Thymus (tissue), 11 donors: ENCODE results near the gene ZBED1. TPM values are rescaled to one million over a fixed set of nuclear protein-coding genes. Genes with fewer than 3 reads are reported as not detected.
"Not testable (repeated sequence)": the region's sequence is repeated elsewhere in the genome, so short reads cannot be mapped to it uniquely, and the experiment has no call there.

Experiments
- DNase-seq, 9 donors: peaks; one replicate each; pipeline ENCODE4 v3.0.0-alpha.2; 2013; ENCODE audit warnings: low spot score in 9 of 9, low read depth in 6 of 9, missing footprints in 1 of 9
- H3K27ac ChIP-seq, 2 donors: one replicate each; pipeline ENCODE4 v1.5.1; 2013; ENCODE audit warnings: control low read depth in 1 of 2, low read depth in 1 of 2, low read length in 1 of 2, mild to moderate bottlenecking in 1 of 2, moderate library complexity in 1 of 2
- H3K27me3 ChIP-seq, 2 donors: one replicate each; pipeline ENCODE4 v1.5.1; 2013; ENCODE audit warnings: low read length in 1 of 2; ENCODE audit not compliant: control insufficient read depth in 2 of 2, insufficient read depth in 1 of 2
- H3K36me3 ChIP-seq, 2 donors: one replicate each; pipeline ENCODE4 v1.5.1; 2013; ENCODE audit warnings: low read length in 1 of 2, mild to moderate bottlenecking in 1 of 2, moderate library complexity in 1 of 2; ENCODE audit not compliant: control insufficient read depth in 2 of 2, insufficient read depth in 2 of 2
- H3K4me1 ChIP-seq, 2 donors: one replicate each; pipeline ENCODE4 v1.5.1; 2013; ENCODE audit warnings: low read length in 2 of 2; ENCODE audit not compliant: control insufficient read depth in 2 of 2, insufficient read depth in 2 of 2
- H3K4me3 ChIP-seq, 2 donors: one replicate each; pipeline ENCODE4 v1.5.1; 2013; ENCODE audit warnings: low read length in 2 of 2, control low read depth in 1 of 2, mild to moderate bottlenecking in 1 of 2
- H3K9me3 ChIP-seq, 2 donors: one replicate each; pipeline ENCODE4 v1.5.1; 2013; ENCODE audit warnings: low read length in 1 of 2, mild to moderate bottlenecking in 1 of 2; ENCODE audit not compliant: control insufficient read depth in 2 of 2, insufficient read depth in 1 of 2
- WGBS: extraction: QIAGEN DNeasy Blood & Tissue Kit; methylation state at CpG from one replicate; pipeline ENCODE4 v1.1.7; 2013; 5-methylcytosine and 5-hydroxymethylcytosine counted together
- polyA plus RNA-seq: library from polyadenylated mRNA; stranded (reverse); fragments of 200-250 nt; gene quantifications from one replicate; pipeline ENCODE4 v1.2.3, GENCODE V29; 2013
- total RNA-seq: library from RNA; stranded (reverse); fragments of 120-200 nt; gene quantifications from one replicate; pipeline ENCODE4 v1.2.4, GENCODE V29; 2013
- donor health status: healthy.

ZBED1 gene
- total and polyA plus RNA-seq, 2 donors = 17.4 to 23.7 TPM

DNA sequence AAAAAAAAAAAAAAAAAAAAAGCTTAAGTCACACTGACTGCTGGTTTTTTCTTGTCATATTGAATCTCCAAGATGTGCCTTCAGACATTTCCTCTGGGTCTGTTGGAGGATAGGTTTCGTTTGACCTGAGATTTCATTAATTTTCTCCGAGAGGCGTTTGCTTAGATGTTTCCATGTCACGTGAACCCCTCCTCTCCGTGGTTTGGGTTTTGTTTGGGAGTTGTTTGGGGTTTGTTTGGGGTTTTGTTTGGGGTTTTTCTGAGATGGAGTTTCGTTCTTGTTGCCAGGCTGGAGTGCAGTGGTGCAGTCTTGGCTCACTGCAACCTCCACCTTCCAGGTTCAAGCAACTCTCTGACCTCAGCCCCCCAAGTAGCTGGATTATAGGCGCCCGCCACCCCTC, 40.8 kb upstream of the ZBED1 start:
- WGBS = 78% methylated on average over 8 of the region's 8 CpGs
- Histone ChIP-seq H3K4me1 (no peaks in the 10 kb centered on the region), H3K27me3 (no peaks in the 10 kb centered on the region), H3K27ac (no peak overlapping the region), H3K9me3 (no peaks in the 10 kb centered on the region), H3K4me3 (no peak overlapping the region), H3K36me3 (no peaks in the 10 kb centered on the region)
- no peak for DNase-seq

DNA sequence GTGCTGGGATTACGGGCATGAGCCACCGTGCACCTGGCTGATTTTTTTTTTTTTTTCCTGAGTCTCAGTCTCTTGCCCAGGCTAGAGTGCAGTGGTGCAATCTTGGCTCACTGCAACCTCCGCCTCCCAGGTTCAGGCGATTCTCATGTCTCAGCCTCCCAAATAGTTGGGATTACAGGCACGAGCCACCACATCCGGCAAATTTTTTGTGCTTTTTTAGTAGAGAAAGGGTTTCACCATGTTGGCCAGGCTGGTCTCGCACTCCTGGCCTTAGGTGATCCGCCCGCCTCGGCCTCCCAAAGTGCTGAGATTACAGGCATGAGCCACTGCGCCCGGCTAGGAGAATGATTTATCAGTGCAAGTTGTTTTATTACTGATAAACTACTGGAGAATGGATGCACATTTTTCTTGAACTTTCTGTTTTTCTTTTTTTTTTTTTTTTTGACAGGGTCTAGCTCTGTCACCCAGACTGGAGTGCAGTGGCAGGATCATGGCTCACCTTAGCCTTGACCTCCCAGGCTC, 39.7 kb upstream of the ZBED1 start:
- Histone ChIP-seq H3K4me3 (no peak overlapping the region), H3K36me3 (no peaks in the 10 kb centered on the region), H3K4me1 (no peaks in the 10 kb centered on the region), H3K9me3 (no peaks in the 10 kb centered on the region), H3K27ac (no peak overlapping the region), H3K27me3 (no peaks in the 10 kb centered on the region)
- 98% methylated on average over 12 of the region's 12 CpGs for WGBS
- no peak for DNase-seq

DNA sequence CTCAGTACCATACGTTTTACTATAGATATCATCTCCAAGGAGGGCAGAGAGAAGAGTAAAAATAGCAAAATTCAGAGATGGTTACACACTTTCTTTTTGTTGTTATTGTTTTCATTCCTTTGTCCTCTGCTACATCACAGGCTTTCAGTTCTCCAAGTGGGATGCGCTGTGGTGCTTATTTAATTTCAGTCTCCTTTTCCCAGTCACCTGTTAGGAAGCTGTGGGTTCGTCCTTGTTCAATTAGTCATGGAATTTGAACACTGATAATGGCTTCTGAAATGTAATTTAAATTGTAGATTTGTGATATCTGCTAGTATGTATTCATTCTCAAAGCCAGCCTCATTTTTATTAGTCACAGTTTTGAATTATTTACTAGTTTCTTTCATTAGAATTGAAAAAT, 38.8 kb upstream of the ZBED1 start:
- WGBS = 95% methylated on average over 3 of the region's 3 CpGs
- H3K4me1 ChIP-seq = no peaks in the 10 kb centered on the region
- H3K9me3 ChIP-seq = no peaks in the 10 kb centered on the region
- H3K27me3 ChIP-seq = no peaks in the 10 kb centered on the region
- DNase-seq = no peak
- H3K27ac ChIP-seq = no peak overlapping the region
- H3K4me3 ChIP-seq = no peak overlapping the region
- H3K36me3 ChIP-seq = no peaks in the 10 kb centered on the region

- H3K9me3 ChIP-seq = no peaks in the 10 kb centered on the region
- H3K36me3 ChIP-seq = no peaks in the 10 kb centered on the region
- no peaks in the 10 kb centered on the region for H3K4me1 ChIP-seq
- H3K27ac ChIP-seq = no peak overlapping the region
- no peak overlapping the region for H3K4me3 ChIP-seq
- 90% methylated on average over 15 of the region's 15 CpGs for WGBS
- DNase-seq = no peak
- no peaks in the 10 kb centered on the region for H3K27me3 ChIP-seq
Measured at GRCh38 chrX:2538031-2538757, 37.4 kb upstream of the ZBED1 start.

GRCh38 chrX:2536974-2537373, 36.2 kb upstream of the ZBED1 start:
- Histone ChIP-seq H3K27ac (no peak overlapping the region), H3K36me3 (no peaks in the 10 kb centered on the region), H3K4me3 (no peak overlapping the region), H3K9me3 (no peaks in the 10 kb centered on the region), H3K27me3 (no peaks in the 10 kb centered on the region), H3K4me1 (no peaks in the 10 kb centered on the region)
- 96% methylated on average over 5 of the region's 5 CpGs for WGBS
- DNase-seq = no peak

GRCh38 chrX:2536141-2536540, 35.4 kb upstream of the ZBED1 start:
- no peak overlapping the region for H3K27ac ChIP-seq
- H3K4me1 ChIP-seq = no peaks in the 10 kb centered on the region
- no peaks in the 10 kb centered on the region for H3K9me3 ChIP-seq
- no peak for DNase-seq
- WGBS = 31% methylated on average over 7 of the region's 7 CpGs
- H3K36me3 ChIP-seq = no peaks in the 10 kb centered on the region
- no peaks in the 10 kb centered on the region for H3K27me3 ChIP-seq
- no peak overlapping the region for H3K4me3 ChIP-seq

DNA sequence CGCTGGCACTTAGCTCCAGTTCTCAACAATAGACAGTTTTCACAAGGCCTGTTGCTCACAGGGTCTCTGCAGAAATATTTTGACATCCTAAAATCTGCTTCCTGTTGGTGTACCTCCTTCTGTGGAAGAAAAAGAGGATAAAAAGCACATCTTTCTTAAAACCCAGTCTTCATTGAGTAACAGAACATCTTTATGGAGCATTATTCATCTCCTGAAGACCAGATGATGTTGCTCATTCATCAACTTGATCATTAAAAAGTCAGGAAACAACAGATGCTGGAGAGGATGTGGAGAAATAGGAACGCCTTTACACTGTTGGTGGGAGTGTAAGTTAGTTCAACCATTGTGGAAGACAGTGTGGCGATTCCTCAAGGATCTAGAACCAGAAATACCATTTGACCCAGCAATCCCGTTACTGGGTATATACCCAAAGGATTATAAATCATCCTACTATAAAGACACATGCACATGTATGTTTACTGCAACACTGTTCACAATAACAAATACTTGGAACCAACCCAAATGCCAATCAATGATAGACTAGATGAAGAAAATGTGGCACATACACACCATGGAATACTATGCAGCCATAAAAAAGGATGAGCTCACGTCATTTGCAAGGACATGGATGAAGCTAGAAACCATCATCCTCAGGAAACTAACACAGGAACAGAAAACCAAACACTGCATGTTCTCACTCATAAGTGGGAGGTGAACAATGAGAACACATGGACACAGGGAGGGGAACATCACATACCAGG, 33.7 kb upstream of the ZBED1 start:
- 76% methylated on average over 5 of the region's 5 CpGs for WGBS
- H3K9me3 ChIP-seq, DNase-seq, H3K36me3 ChIP-seq, H3K27me3 ChIP-seq, H3K4me3 ChIP-seq, H3K27ac ChIP-seq, H3K4me1 ChIP-seq: not testable (repeated sequence)

- Histone ChIP-seq H3K4me1 (no peaks in the 10 kb centered on the region), H3K9me3 (no peaks in the 10 kb centered on the region), H3K36me3 (no peaks in the 10 kb centered on the region), H3K4me3 (no peak overlapping the region), H3K27ac (no peak overlapping the region), H3K27me3 (no peaks in the 10 kb centered on the region)
- DNase-seq = no peak
- WGBS = 72% methylated on average over 8 of the region's 8 CpGs
Measured at GRCh38 chrX:2533424-2533823, 32.6 kb upstream of the ZBED1 start.

GRCh38 chrX:2526390-2526789, 25.6 kb upstream of the ZBED1 start:
- no peak for DNase-seq
- 92% methylated on average over 10 of the region's 10 CpGs for WGBS
- Histone ChIP-seq H3K27me3 (peaks cover 0 to 2% of the 10 kb centered on the region in 2 donors), H3K4me1 (no peaks in the 10 kb centered on the region), H3K9me3 (no peaks in the 10 kb centered on the region), H3K27ac (no peak overlapping the region), H3K4me3 (no peak overlapping the region), H3K36me3 (no peaks in the 10 kb centered on the region)
